Measurements from ENCODE around the gene CDH4. TPM values are rescaled to one million over a fixed set of nuclear protein-coding genes. Genes with fewer than 3 reads are reported as not detected.

CDH4 gene
- total RNA-seq, 1 experiment from 2014 or later: 5.3 TPM

- TF ChIP-seq E2F1 (CRISPR knock-in tag; IDR thresholded peaks at IDR 0.05): no peak
- no peak for TF ChIP-seq TEAD1 (CRISPR knock-in tag; IDR thresholded peaks at IDR 0.05)
- TF ChIP-seq FOXP4 (CRISPR knock-in tag; IDR thresholded peaks at IDR 0.05): no peak
- TF ChIP-seq MXD4 (CRISPR knock-in tag; IDR thresholded peaks at IDR 0.05; ENCODE audit: borderline replicate concordance): no peak
- no peak for TF ChIP-seq NR2C2 (CRISPR knock-in tag; IDR thresholded peaks at IDR 0.05)
- no peak for TF ChIP-seq TP53 (CRISPR knock-in tag; IDR thresholded peaks at IDR 0.05)
- no peak for TF ChIP-seq ZNF138 (CRISPR knock-in tag; conservative IDR thresholded peaks at IDR 0.05)
- no peak for TF ChIP-seq ZNF281 (CRISPR knock-in tag; IDR thresholded peaks at IDR 0.05)
- no peak for TF ChIP-seq MLX (CRISPR knock-in tag; IDR thresholded peaks at IDR 0.05)
- no peak for TF ChIP-seq KAT7 (CRISPR knock-in tag; IDR thresholded peaks at IDR 0.05; ENCODE audit: borderline replicate concordance)
- no peak for TF ChIP-seq ZBTB21 (CRISPR knock-in tag; IDR thresholded peaks at IDR 0.05; ENCODE audit: borderline replicate concordance)
- no peak for TF ChIP-seq E2F5 (CRISPR knock-in tag; IDR thresholded peaks at IDR 0.05)
- TF ChIP-seq STAT6 (CRISPR knock-in tag; conservative IDR thresholded peaks at IDR 0.05; ENCODE audit: low read depth): no peak
- no peak for TF ChIP-seq FOXJ3 (CRISPR knock-in tag; IDR thresholded peaks at IDR 0.05; ENCODE audit: borderline replicate concordance)
- no peak for TF ChIP-seq HMGXB4 (CRISPR knock-in tag; IDR thresholded peaks at IDR 0.05)
- no peak for TF ChIP-seq GABPB1 (CRISPR knock-in tag; IDR thresholded peaks at IDR 0.05)
- TF ChIP-seq SOX15 (CRISPR knock-in tag; IDR thresholded peaks at IDR 0.05): no peak
- TF ChIP-seq EMX1 (CRISPR knock-in tag; IDR thresholded peaks at IDR 0.05): no peak
- no peak for TF ChIP-seq ZNF263 (CRISPR knock-in tag; IDR thresholded peaks at IDR 0.05; ENCODE audit: low read depth)
- H3K36me3 Mint-ChIP-seq: no peaks in the 10 kb centered on the region
- ChIA-PET POLR2A (interaction anchor here (0.6 kb wide), 1 partner anchor 182 kb away, joined by 5 read pairs; no protein-coding TSS in a partner anchor), CTCF (no interaction called here)
- no peaks in the 10 kb centered on the region for H3K9me3 Mint-ChIP-seq
- peaks cover 13% of the 10 kb centered on the region for H3K27me3 Mint-ChIP-seq (ENCODE audit: low read depth)
- H3K4me3 Mint-ChIP-seq: no peak overlapping the region
- no peak overlapping the region for H3K27ac Mint-ChIP-seq
- no peak for ATAC-seq
- no peak for DNase-seq (ENCODE audit: low spot score)
- H3K4me1 Mint-ChIP-seq: peaks cover 12% of the 10 kb centered on the region
Measured at GRCh38 chr20:61534346-61534745, 282.3 kb downstream of the CDH4 start.
